K562 (cell line): ENCODE results near the gene CD52. TPM values are rescaled to one million over a fixed set of nuclear protein-coding genes. Genes with fewer than 3 reads are reported as not detected.

Source experiments
- ATAC-seq: fragments of 200-7000 bp; cut with Tn5 transposase; 3 replicates; pipeline ENCODE4 v1.9.1; 2020; ENCODE audit warnings: moderate library complexity
- BruUV-seq: library from RNA; stranded (reverse); fragments of 400-500 nt; replicated peaks from 2 replicates; lab custom pipeline; 2021; lab: Mats Ljungman, UMichigan
- CTCF ChIA-PET: fragments of 300-600 bp; formaldehyde crosslinking; extraction: SDS; loops from one replicate; lab custom pipeline; 2021; ENCODE audit warnings: low intra/inter-chr PET ratio; lab: Yijun Ruan, JAX
- POLR2A ChIA-PET: fragments of 300-600, 350-650 bp; sonication (Branson Sonifier 250); formaldehyde crosslinking; extraction: SDS; loops from one replicate; lab custom pipeline; 2021; ENCODE audit warnings: antibody characterized with exemption, inconsistent platforms; lab: Yijun Ruan, JAX
- DNase-seq, 4 experiments: peaks; one replicate each; pipeline versions ENCODE4 v3.0.0 to v3.0.0-alpha.2; 2011 to 2018; ENCODE audit warnings: low spot score in 3 of 4, mixed read lengths in 3 of 4; ENCODE audit errors: extremely low read depth in 1 of 4
- FAIRE-seq: peaks from 2 replicates; lab custom pipeline; 2011; peaks lifted over from hg19 to GRCh38; lab: Jason Lieb, UNC
- H2AFZ ChIP-seq: 2 replicates; pipeline ENCODE4 v1.6.0; 2011; ENCODE audit warnings: low read depth, low read length, control low read depth, inconsistent platforms
- H3K27ac ChIP-seq: fragments of 200-600 bp; 3 replicates; pipeline ENCODE4 v1.8.0; 2011; ENCODE audit warnings: low read depth, mild to moderate bottlenecking, control low read depth, inconsistent platforms, low read length, moderate library complexity, mixed read lengths; ENCODE audit errors: extremely low read depth
- H3K27me3 ChIP-seq, 2 experiments: fragments of 300-600 bp in 1 of 2; 2 replicates in 1 of 2; 3 replicates in 1 of 2; pipeline versions ENCODE4 v1.6.0 to v1.8.0; 2011; ENCODE audit warnings: inconsistent platforms in 2 of 2, low read length in 2 of 2, mild to moderate bottlenecking in 1 of 2, mixed read lengths in 1 of 2, moderate library complexity in 1 of 2; ENCODE audit not compliant: control insufficient read depth in 2 of 2, insufficient read depth in 2 of 2
- H3K36me3 ChIP-seq: fragments of 300-600 bp; 3 replicates; pipeline ENCODE4 v1.8.0; 2011; ENCODE audit warnings: mild to moderate bottlenecking, low read length, inconsistent platforms; ENCODE audit not compliant: control insufficient read depth, insufficient read depth
- H3K4me1 ChIP-seq, 2 experiments: fragments of 200-600 bp in 1 of 2; replicated peaks in 1 of 2; 2 replicates in 1 of 2; 3 replicates in 1 of 2; pipeline versions ENCODE4 v1.5.1 to v1.8.0; 2011; ENCODE audit warnings: inconsistent platforms in 2 of 2, low read length in 2 of 2, mild to moderate bottlenecking in 1 of 2, mixed read lengths in 1 of 2, moderate library complexity in 1 of 2; ENCODE audit not compliant: control insufficient read depth in 2 of 2, insufficient read depth in 2 of 2
- H3K4me2 ChIP-seq: 2 replicates; pipeline ENCODE4 v1.6.1; 2011; ENCODE audit warnings: low read length, control low read depth, inconsistent platforms, mixed read lengths; ENCODE audit not compliant: insufficient read depth
- H3K4me3 ChIP-seq: fragments of 200-600 bp; sonication (generic), shearing (Covaris generic); 2 replicates; pipeline ENCODE4 v1.5.1; 2016; ENCODE audit warnings: control low read depth, inconsistent platforms
- H3K79me2 ChIP-seq: fragments of 200-600 bp; 3 replicates; pipeline ENCODE4 v1.8.0; 2011; ENCODE audit warnings: low read length, inconsistent platforms; ENCODE audit not compliant: control insufficient read depth, insufficient read depth
- H3K9ac ChIP-seq, 2 experiments: 2 replicates each; pipeline versions ENCODE4 v1.6.0 to v1.6.1; 2011; ENCODE audit warnings: low read depth in 2 of 2, low read length in 2 of 2, control low read depth in 1 of 2, inconsistent platforms in 1 of 2, mild to moderate bottlenecking in 1 of 2, mixed read lengths in 1 of 2; ENCODE audit not compliant: insufficient read depth in 1 of 2
- H3K9me1 ChIP-seq: one replicate; pipeline ENCODE4 v1.6.0; 2011; ENCODE audit warnings: inconsistent platforms, mild to moderate bottlenecking, low read length, moderate library complexity; ENCODE audit not compliant: control insufficient read depth, insufficient read depth
- H3K9me3 ChIP-seq: replicated peaks from 2 replicates; pipeline ENCODE4 v1.5.1; 2011; ENCODE audit warnings: low read depth, low read length, inconsistent platforms; ENCODE audit not compliant: control insufficient read depth, insufficient read depth
- H4K20me1 ChIP-seq: replicated peaks from 2 replicates; pipeline ENCODE4 v1.6.1; 2011; ENCODE audit warnings: low read length, inconsistent platforms, mixed read lengths; ENCODE audit not compliant: control insufficient read depth, insufficient read depth
- BRF1 ChIP-seq: IDR thresholded peaks from 3 replicates; pipeline ENCODE4 v1.6.1; 2011; ENCODE audit warnings: borderline replicate concordance, mild to moderate bottlenecking; ENCODE audit not compliant: insufficient read length; ENCODE audit errors: extremely low read depth
- CHAMP1 ChIP-seq: fragments of 450-650 bp; IDR thresholded peaks from 2 replicates; pipeline ENCODE4 v1.6.1; 2016; ENCODE audit warnings: mild to moderate bottlenecking
- E2F5 ChIP-seq: sonication (generic); formaldehyde crosslinking; IDR thresholded peaks from 2 replicates; pipeline ENCODE4 v1.8.0; 2022; ENCODE audit warnings: mild to moderate bottlenecking, missing genetic modification reagents
- E2F8 ChIP-seq: fragments of 450-650 bp; IDR thresholded peaks from 2 replicates; pipeline ENCODE4 v1.7.1; 2018; ENCODE audit warnings: mild to moderate bottlenecking, low read depth; ENCODE audit not compliant: partially characterized antibody
- EGR1 ChIP-seq: fragments of 450-650 bp; conservative IDR thresholded peaks from 2 replicates; pipeline ENCODE4 v1.6.1; 2017; ENCODE audit warnings: mild to moderate bottlenecking
- FOXK2 ChIP-seq, 2 experiments: fragments of 450-650 bp; IDR thresholded peaks in 1 of 2; conservative IDR thresholded peaks in 1 of 2; 2 replicates each; pipeline ENCODE4 v1.6.1; 2016; ENCODE audit warnings: low read depth in 2 of 2, mild to moderate bottlenecking in 1 of 2
- HCFC1 ChIP-seq: IDR thresholded peaks from 2 replicates; pipeline ENCODE4 v1.6.1; 2012; ENCODE audit warnings: low read depth, low read length, improper control_type of control experiment
- JUN ChIP-seq, 2 experiments: sonication (generic) in 1 of 2; formaldehyde crosslinking in 1 of 2; IDR thresholded peaks; 2 replicates each; pipeline versions ENCODE4 v1.6.1 to v1.8.0; 2012 to 2022; ENCODE audit warnings: borderline replicate concordance in 2 of 2, mild to moderate bottlenecking in 2 of 2, improper control_type of control experiment in 1 of 2, low read depth in 1 of 2, low read length in 1 of 2, missing genetic modification reagents in 1 of 2
- MXD1 ChIP-seq: fragments of 250-450 bp; sonication (Bioruptor Pico); IDR thresholded peaks from 2 replicates; pipeline ENCODE4 v1.8.0; 2021; ENCODE audit warnings: borderline replicate concordance, mild to moderate bottlenecking, moderate library complexity; ENCODE audit not compliant: poor library complexity, severe bottlenecking
- PREB ChIP-seq: sonication (generic); formaldehyde crosslinking; IDR thresholded peaks from 2 replicates; pipeline ENCODE4 v1.8.1; 2023; ENCODE audit warnings: mild to moderate bottlenecking, missing genetic modification reagents
- RBM39 ChIP-seq: fragments of 200-400 bp; formaldehyde crosslinking; optimal IDR thresholded peaks from 2 replicates; pipeline ENCODE3; 2018; ENCODE audit warnings: low read depth, low read length
- ZNF717 ChIP-seq: fragments of 250-450 bp; sonication (Bioruptor Pico); IDR thresholded peaks from 2 replicates; pipeline ENCODE4 v1.5.0; 2021
- WGBS: fragments of 100-300 bp; shearing (Covaris generic); methylation state at CpG from one replicate; pipeline ENCODE4 v1.1.6; 2016; ENCODE audit warnings: low coverage, mixed read lengths; ENCODE audit not compliant: insufficient coverage; ENCODE audit errors: missing lambda C conversion rate; 5-methylcytosine and 5-hydroxymethylcytosine counted together
- in situ Hi-C: fragments of 300-500 bp; cut with MboI; formaldehyde crosslinking; loops from 4 replicates; pipeline ENCODE4 v1.15.0; 2018; ENCODE audit warnings: inconsistent platforms, mixed read lengths
- intact Hi-C: fragments of 100-400 bp; cut with micrococcal nuclease; formaldehyde crosslinking; loops from 2 replicates; pipeline ENCODE4 v1.14.2; 2022
- polyA plus RNA-seq, 8 experiments: library from polyadenylated mRNA; depleted of rRNA in 4 of 8; stranded (reverse) in 5 of 8; unstranded in 3 of 8; fragments of >200 nt; fragmentation: Nextera tagmentation in 2 of 8; fragmentation: Illumina TruSeq in 1 of 8; extraction: Ambion mirVana in 2 of 8; extraction: Trizol in 1 of 8; gene quantifications; 2 replicates each; pipeline versions ENCODE4 v1.2.1 to v1.2.3, GENCODE V29; 2011 to 2014; ENCODE audit warnings: inconsistent platforms in 1 of 8, missing spikeins in 1 of 8
- total RNA-seq, 7 experiments: library from RNA; depleted of rRNA in 6 of 7; stranded (reverse); fragments of >200 nt in 6 of 7; fragmentation: Illumina TruSeq in 2 of 7; extraction: Trizol in 2 of 7; gene quantifications; 2 replicates each; pipeline versions ENCODE4 v1.2.1 to v1.2.3, GENCODE V29; 2011 to 2021; ENCODE audit warnings: low replicate concordance in 1 of 7

The CD52 gene
- total and polyA plus RNA-seq, 9 of the 15 experiments (the other 6 are each of a cell fraction or from before 2014, with no cell fraction given): 34.9 to 488 (median 173) TPM

- in situ Hi-C loops (loop anchor here (5.0 kb wide), 1 partner anchor 34 kb away; no protein-coding TSS in a partner anchor), intact Hi-C loops (loop anchor here (1.0 to 5.0 kb wide), 6 partner anchors 36 to 209 kb away; partner anchors contain the start of genes CATSPER4 and PDIK1L)
- ATAC-seq (peak; percentile 3), DNase-seq (no peak), FAIRE-seq (no peak)
- no peak overlapping the region for H3K4me3 ChIP-seq
- H3K79me2 ChIP-seq: peaks cover 2% of the 10 kb centered on the region; the same call in 1 of the 3 replicates
- BruUV-seq: no TSS peak
- ChIA-PET POLR2A (interaction anchor here (0.6 to 2.8 kb wide), 11 partner anchors 10 to 150 kb away, joined by 3 to 19 read pairs (median 4); partner anchors contain the start of gene SH3BGRL3), CTCF (interaction anchor here (0.5 to 4.4 kb wide), 6 partner anchors 35 to 232 kb away, joined by 3 to 31 read pairs (median 6); no protein-coding TSS in a partner anchor)
- peak overlapping the region in 1 of 2 experiments; percentile 65; a peak in 2 of 4 replicates for H3K9ac ChIP-seq
- H2AFZ ChIP-seq: no peak overlapping the region
- no peaks in the 10 kb centered on the region for H3K9me3 ChIP-seq
- H3K27me3 ChIP-seq: no peaks in the 10 kb centered on the region
- peaks cover 45 to 55% of the 10 kb centered on the region in 2 experiments for H3K4me1 ChIP-seq
- no peak overlapping the region for H3K27ac ChIP-seq
- no peak overlapping the region for H3K4me2 ChIP-seq
- no peaks in the 10 kb centered on the region for H4K20me1 ChIP-seq
- H3K36me3 ChIP-seq: peaks cover 19% of the 10 kb centered on the region; the same call in 2 of the 3 replicates
- WGBS: 59% methylated on average over 2 of the region's 2 CpGs
- no peaks in the 10 kb centered on the region for H3K9me1 ChIP-seq
- TF ChIP-seq PREB (CRISPR knock-in tag) (no peak), CHAMP1 (no peak), MXD1 (CRISPR knock-in tag) (no peak), RBM39 (no peak), HCFC1 (no peak), E2F8 (no peak), JUN (IDR thresholded peaks at IDR 0.05; ENCODE audit: borderline replicate concordance, low read depth, low read length) (no peak), JUN (CRISPR knock-in tag; IDR thresholded peaks at IDR 0.05; ENCODE audit: borderline replicate concordance) (no peak), ZNF717 (CRISPR knock-in tag) (no peak), E2F5 (CRISPR knock-in tag) (0 out of 2 replicates have a peak, but pooled peaks have one; percentile 51), FOXK2 (conservative IDR thresholded peaks at IDR 0.05 in 1 of 2, IDR thresholded peaks at IDR 0.05 in 1 of 2; ENCODE audit: low read depth in 2 of 2) (no peak), EGR1 (0 out of 2 replicates have a peak, but pooled peaks have one; percentile 19), BRF1 (no peak)
Observed at GRCh38 chr1:26320896-26321295, 3.1 kb downstream of the CD52 start.
